Measurements from ENCODE around the gene FGF14.

DNA sequence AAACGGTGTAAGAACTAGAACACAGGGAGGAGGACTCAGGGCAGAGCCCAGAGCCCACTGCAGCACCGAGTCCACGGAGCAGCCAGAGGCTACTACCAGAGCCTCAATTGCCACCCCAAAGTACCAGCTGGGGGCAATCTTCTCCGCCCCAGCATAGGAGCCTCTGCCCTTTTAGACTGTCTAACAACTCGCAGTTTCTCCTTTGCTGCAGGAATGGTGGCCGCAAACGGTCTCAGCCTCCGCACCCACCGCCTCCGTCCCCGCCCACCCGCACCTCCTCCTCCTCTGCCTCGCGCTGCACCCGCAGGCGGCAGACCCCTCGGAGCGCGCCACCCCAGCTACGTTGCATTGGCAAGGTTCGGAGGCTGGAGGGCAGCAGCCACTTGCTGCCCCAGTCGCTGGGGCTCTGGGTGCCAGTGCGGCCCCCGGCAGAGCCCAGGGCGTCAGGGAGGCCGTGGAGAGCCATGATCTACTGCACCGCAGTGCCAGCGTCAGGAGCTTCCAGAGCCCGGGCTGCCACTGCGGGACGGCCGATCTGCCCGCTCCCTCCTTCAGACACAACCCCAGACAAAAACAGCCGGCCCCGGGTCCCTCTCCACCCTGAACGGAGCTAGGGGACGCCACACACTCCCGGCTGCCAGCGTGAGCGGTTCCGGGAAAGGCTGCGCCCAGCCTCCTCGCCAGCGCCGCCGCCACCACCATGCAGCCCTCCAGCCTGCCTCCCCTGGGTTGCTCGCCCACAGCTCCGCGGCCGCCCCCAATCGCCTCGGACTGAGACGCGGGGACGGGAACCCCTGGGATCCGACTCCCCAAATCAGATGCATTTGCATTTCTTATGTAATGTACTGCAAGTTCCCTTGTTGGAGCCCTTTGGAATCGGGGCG is 1.8 kb downstream of the FGF14 start:
- TF ChIP-seq, protein P1, sequence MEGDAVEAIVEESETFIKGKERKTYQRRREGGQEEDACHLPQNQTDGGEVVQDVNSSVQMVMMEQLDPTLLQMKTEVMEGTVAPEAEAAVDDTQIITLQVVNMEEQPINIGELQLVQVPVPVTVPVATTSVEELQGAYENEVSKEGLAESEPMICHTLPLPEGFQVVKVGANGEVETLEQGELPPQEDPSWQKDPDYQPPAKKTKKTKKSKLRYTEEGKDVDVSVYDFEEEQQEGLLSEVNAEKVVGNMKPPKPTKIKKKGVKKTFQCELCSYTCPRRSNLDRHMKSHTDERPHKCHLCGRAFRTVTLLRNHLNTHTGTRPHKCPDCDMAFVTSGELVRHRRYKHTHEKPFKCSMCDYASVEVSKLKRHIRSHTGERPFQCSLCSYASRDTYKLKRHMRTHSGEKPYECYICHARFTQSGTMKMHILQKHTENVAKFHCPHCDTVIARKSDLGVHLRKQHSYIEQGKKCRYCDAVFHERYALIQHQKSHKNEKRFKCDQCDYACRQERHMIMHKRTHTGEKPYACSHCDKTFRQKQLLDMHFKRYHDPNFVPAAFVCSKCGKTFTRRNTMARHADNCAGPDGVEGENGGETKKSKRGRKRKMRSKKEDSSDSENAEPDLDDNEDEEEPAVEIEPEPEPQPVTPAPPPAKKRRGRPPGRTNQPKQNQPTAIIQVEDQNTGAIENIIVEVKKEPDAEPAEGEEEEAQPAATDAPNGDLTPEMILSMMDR (optimal IDR thresholded peaks at IDR 0.05 in 1 of 3, IDR thresholded peaks at IDR 0.05 in 1 of 3, conservative IDR thresholded peaks at IDR 0.05 in 1 of 3; ENCODE audit: extremely low read depth in 1 of 3, insufficient read depth in 2 of 3, low read length in 3 of 3), result peak in 2 of 3 experiments; percentile 20 to 30
- no peak for TF ChIP-seq EZH2 (IDR thresholded peaks at IDR 0.05; ENCODE audit: low read length)

Measured in keratinocyte (primary cell).